Right forelimb (tissue), 1 donor: ENCODE measurements around the gene ZNF226.
A peak's percentile ranks its signal among the peaks of the same experiment; 100 is the strongest.
"Not testable (repeated sequence)": the region's sequence is repeated elsewhere in the genome, so short reads cannot be mapped to it uniquely, and the experiment has no call there.

Experiments used
- DNase-seq: peaks from one replicate; pipeline ENCODE4 v3.0.0-alpha.2; 2018

ZNF226 gene

GRCh38 chr19:44212866-44213346, 48.0 kb downstream of the ZNF226 start:
- peak; percentile 52 for DNase-seq

GRCh38 chr19:44219926-44220325, 55.0 kb downstream of the ZNF226 start:
- not testable (repeated sequence) for DNase-seq

- DNase-seq = not testable (repeated sequence)
These were observed 55.9 kb downstream of the ZNF226 start for GRCh38 chr19:44220761-44221160.

GRCh38 chr19:44221291-44221690, 56.4 kb downstream of the ZNF226 start:
- DNase-seq = not testable (repeated sequence)
